ENCODE results near the gene GLI3.

Gene GLI3

DNA sequence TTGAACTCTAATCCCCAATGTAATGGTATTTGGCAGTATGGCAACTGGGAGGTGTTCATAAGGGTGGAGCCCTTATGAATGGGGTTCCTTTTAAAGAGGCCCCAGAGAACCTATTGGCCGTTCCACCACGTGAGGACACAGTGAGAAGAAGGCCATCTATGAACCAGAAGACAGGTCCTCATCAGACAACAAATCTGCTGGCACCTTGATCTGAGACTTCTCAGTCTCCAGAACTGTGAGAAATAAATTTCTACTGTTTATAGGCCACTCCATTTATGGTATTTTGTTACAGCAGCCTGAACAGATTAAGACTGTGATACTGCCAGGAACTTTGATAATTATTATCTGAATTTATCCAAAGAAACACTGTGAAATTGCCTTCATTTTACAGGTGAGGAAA lies 132.3 kb downstream of the GLI3 start:
- no peak overlapping the region for H3K4me3 ChIP-seq (ENCODE audit: low read length)
- TF ChIP-seq CTCF (conservative IDR thresholded peaks at IDR 0.05; ENCODE audit: low read depth, low read length): no peak
- no peak for DNase-seq (ENCODE audit: low read depth)

DNA sequence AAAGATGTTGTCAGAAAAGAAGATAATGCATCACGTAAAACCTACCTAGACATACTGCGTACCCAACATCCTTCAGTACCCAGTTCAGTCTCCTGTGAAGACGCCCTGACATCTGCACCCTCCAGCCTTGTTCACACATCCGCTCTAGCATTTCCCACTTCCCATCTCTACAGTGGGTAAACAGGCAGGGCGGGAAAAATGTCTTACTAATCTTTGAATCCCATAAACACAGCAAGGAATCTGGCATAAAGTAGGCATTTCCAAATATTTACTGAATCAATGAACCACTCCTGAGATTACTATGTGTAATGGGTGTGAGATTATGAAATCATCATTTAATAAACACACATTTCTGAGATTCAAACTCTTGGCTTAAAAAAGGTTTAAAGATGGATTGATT lies 132.8 kb downstream of the GLI3 start:
- DNase-seq (ENCODE audit: low read depth): no peak

DNA sequence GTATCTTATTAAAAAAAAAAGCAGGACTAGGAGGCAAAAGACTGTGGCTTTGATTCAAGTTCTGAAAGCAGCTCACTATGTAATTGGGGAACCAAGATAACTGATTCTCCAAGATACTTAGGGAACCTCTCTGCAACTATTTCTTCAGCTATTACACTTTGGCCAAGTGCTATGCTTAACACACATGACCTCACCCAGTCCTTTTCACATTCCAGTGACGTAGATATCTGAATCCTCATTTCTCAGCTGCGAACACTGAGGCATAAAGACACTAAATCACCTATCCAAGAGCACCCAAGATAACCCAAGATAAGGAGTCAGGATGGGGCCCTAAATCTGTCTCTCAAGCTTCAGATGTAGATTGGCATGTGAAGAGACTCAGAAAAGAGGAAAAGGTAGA lies 133.6 kb downstream of the GLI3 start:
- H3K4me3 ChIP-seq (ENCODE audit: low read length): no peak overlapping the region
- TF ChIP-seq CTCF (conservative IDR thresholded peaks at IDR 0.05; ENCODE audit: low read depth, low read length): no peak
- DNase-seq (ENCODE audit: low read depth): no peak

More for the DNA sequence above, 132.8 kb downstream of the GLI3 start:
- no peak overlapping the region for H3K4me3 ChIP-seq (ENCODE audit: low read length)
- no peak for TF ChIP-seq CTCF (conservative IDR thresholded peaks at IDR 0.05; ENCODE audit: low read depth, low read length)

DNA sequence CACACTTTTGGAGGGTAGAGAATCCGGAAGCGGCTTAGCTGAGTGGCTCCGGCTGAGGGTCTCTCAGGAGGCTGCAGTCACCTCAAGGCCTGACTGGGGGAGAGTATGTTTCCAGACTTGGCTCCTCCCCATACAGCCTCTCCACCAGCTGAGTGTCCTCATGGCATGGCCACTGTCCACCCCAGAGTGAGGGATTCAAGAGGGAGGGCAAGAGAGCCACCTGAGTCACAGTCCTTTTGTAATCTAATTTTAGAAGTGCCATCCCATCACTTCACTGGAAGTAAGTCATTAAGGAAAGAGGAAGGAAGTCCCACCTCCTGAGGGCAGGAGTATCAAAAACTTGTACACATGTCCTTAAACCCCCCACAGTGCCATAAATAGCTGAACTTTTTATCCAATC lies 134.0 kb downstream of the GLI3 start:
- no peak for DNase-seq (ENCODE audit: low read depth)
- TF ChIP-seq CTCF (conservative IDR thresholded peaks at IDR 0.05; ENCODE audit: low read depth, low read length): no peak
- H3K4me3 ChIP-seq (ENCODE audit: low read length): no peak overlapping the region

GRCh38 chr7:42102301-42102700 lies 134.7 kb downstream of the GLI3 start:
- DNase-seq (ENCODE audit: low read depth): no peak
- TF ChIP-seq CTCF (conservative IDR thresholded peaks at IDR 0.05; ENCODE audit: low read depth, low read length): no peak
- no peak overlapping the region for H3K4me3 ChIP-seq (ENCODE audit: low read length)

- DNase-seq (ENCODE audit: low read depth): no peak
- TF ChIP-seq CTCF (conservative IDR thresholded peaks at IDR 0.05; ENCODE audit: low read depth, low read length): no peak
- no peak overlapping the region for H3K4me3 ChIP-seq (ENCODE audit: low read length)
These were observed 136.9 kb downstream of the GLI3 start for GRCh38 chr7:42100156-42100508.

DNA sequence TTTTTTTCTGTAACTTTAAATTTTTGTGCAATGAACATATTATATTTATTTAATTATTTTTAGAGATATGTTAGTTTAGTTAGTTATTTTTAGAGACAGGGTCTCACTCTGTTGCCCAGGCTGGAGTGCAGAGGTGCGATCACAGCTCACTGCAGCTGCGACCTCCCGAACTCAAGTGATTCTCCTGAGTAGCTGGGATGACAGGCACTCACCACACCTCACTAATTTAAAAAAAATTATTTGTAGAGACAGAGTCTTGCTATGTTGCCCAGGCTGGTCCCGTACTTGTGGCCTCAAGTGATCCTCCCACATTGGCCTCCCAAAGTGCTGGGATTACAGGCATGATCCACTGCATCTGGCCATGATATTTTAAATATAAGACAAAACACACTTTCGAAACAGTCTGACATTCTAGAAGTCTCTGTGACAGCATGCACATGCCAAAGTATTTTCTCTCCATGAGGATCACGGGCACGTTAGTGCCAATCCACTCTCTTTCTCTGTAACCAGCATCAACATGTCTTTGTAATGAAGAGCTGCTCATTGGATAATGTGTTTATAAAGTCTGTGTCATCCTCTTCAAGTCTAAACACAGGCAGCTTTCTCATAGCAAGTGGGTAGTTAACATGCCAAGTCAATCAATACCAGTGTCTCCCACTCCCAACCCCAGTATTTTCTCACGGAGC lies 137.4 kb downstream of the GLI3 start:
- no peak for DNase-seq (ENCODE audit: low read depth)
- no peak overlapping the region for H3K4me3 ChIP-seq (ENCODE audit: low read length)
- no peak for TF ChIP-seq CTCF (conservative IDR thresholded peaks at IDR 0.05; ENCODE audit: low read depth, low read length)
